HCT116 (cell line): ENCODE measurements around the gene ARHGEF10L. TPM values are rescaled to one million over a fixed set of nuclear protein-coding genes. Genes with fewer than 3 reads are reported as not detected.
A peak's percentile ranks its signal among the peaks of the same experiment; 100 is the strongest.

Experiments used
- ATAC-seq: fragments of 200-7000 bp; cut with Tn5 transposase; 2 replicates; pipeline ENCODE4 v1.9.1; 2020; ENCODE audit warnings: mild to moderate bottlenecking, moderate library complexity
- BruUV-seq: library from RNA; stranded (reverse); fragments of 400-500 nt; replicated peaks from 2 replicates; lab custom pipeline; 2021; lab: Mats Ljungman, UMichigan
- CTCF ChIA-PET: fragments of 300-600 bp; sonication (Branson Sonifier 250); formaldehyde crosslinking; loops from one replicate; lab custom pipeline; 2021; ENCODE audit warnings: antibody characterized with exemption; lab: Charles Lee
- POLR2A ChIA-PET: fragments of 300-600, 350-600 bp; sonication (Branson Sonifier 250); formaldehyde crosslinking; loops from one replicate; lab custom pipeline; 2021; ENCODE audit warnings: antibody characterized with exemption; lab: Charles Lee
- RAD21 ChIA-PET, 2 experiments: fragments of 300-600 bp; sonication (Branson Sonifier 250); formaldehyde crosslinking; loops; one replicate each; lab custom pipeline; 2023; ENCODE audit warnings: low total read pairs in 2 of 2; ENCODE audit not compliant: uncharacterized antibody in 2 of 2, unreplicated experiment in 2 of 2, low non-redundant PET in 1 of 2; lab: Charles Lee
- DNase-seq: peaks from one replicate; pipeline ENCODE4 v3.0.0-alpha.2; 2010; ENCODE audit warnings: low read depth, low spot score
- H2AFZ ChIP-seq: fragments of 200-600 bp; shearing (Covaris generic), sonication (generic); 2 replicates; pipeline ENCODE4 v1.6.1; 2017; ENCODE audit warnings: low read depth, mixed run types, mixed read lengths, antibody characterized with exemption, low read length; ENCODE audit not compliant: poor library complexity, severe bottlenecking
- H3K27ac ChIP-seq: 2 replicates; pipeline ENCODE4 v1.5.1; 2012; ENCODE audit warnings: low read depth, low read length
- H3K27me3 ChIP-seq: fragments of 200-600 bp; sonication (generic); 2 replicates; pipeline ENCODE4 v1.6.1; 2016; ENCODE audit warnings: mixed run types, low read length, mixed read lengths; ENCODE audit not compliant: insufficient read depth
- H3K36me3 ChIP-seq, 2 experiments: fragments of 200-500 bp in 1 of 2; fragments of 200-600 bp in 1 of 2; sonication (Bioruptor generic) in 1 of 2; sonication (generic) in 1 of 2; 2 replicates each; pipeline versions ENCODE4 v1.5.1 to v1.6.1; 2014 to 2016; ENCODE audit warnings: low read length in 2 of 2, inconsistent platforms in 1 of 2, mixed read lengths in 1 of 2, mixed run types in 1 of 2; ENCODE audit not compliant: insufficient read depth in 2 of 2, control insufficient read depth in 1 of 2
- H3K4me1 ChIP-seq, 2 experiments: fragments of 200-600 bp in 1 of 2; sonication (generic) in 1 of 2; 2 replicates each; pipeline versions ENCODE4 v1.5.1 to v1.6.1; 2012 to 2017; ENCODE audit warnings: low read length in 2 of 2, inconsistent platforms in 1 of 2, mild to moderate bottlenecking in 1 of 2, mixed read lengths in 1 of 2, mixed run types in 1 of 2, moderate library complexity in 1 of 2; ENCODE audit not compliant: insufficient read depth in 2 of 2, control insufficient read depth in 1 of 2
- H3K4me2 ChIP-seq: fragments of 200-600 bp; sonication (generic); 2 replicates; pipeline ENCODE4 v1.6.1; 2017; ENCODE audit warnings: mixed run types, low read length, mixed read lengths
- H3K4me3 ChIP-seq, 2 experiments: fragments of 200-600 bp in 1 of 2; sonication (generic) in 1 of 2; replicated peaks in 1 of 2; 2 replicates each; pipeline ENCODE4 v1.5.1; 2011 to 2016; ENCODE audit warnings: low read length in 2 of 2, control low read depth in 1 of 2, low read depth in 1 of 2, mild to moderate bottlenecking in 1 of 2, mixed read lengths in 1 of 2, mixed run types in 1 of 2
- H3K79me2 ChIP-seq: fragments of 200-600 bp; sonication (generic); 2 replicates; pipeline ENCODE4 v1.6.1; 2017; ENCODE audit warnings: mild to moderate bottlenecking, mixed run types, low read length, moderate library complexity, mixed read lengths; ENCODE audit not compliant: insufficient read depth
- H3K9ac ChIP-seq: fragments of 200-600 bp; sonication (generic); 2 replicates; pipeline ENCODE4 v1.6.1; 2016; ENCODE audit warnings: low read length, mixed read lengths
- H3K9me2 ChIP-seq: fragments of 200-600 bp; sonication (generic), shearing (Covaris generic); 2 replicates; pipeline ENCODE4 v1.6.1; 2017; ENCODE audit warnings: mixed run types, mild to moderate bottlenecking, moderate library complexity; ENCODE audit not compliant: insufficient read depth
- H3K9me3 ChIP-seq, 2 experiments: fragments of 200-500 bp in 1 of 2; fragments of 200-600 bp in 1 of 2; sonication (Bioruptor generic) in 1 of 2; sonication (generic) in 1 of 2; 2 replicates each; pipeline ENCODE4 v1.6.1; 2014 to 2017; ENCODE audit warnings: low read length in 2 of 2, mixed read lengths in 2 of 2, inconsistent platforms in 1 of 2, low read depth in 1 of 2, mild to moderate bottlenecking in 1 of 2, mixed run types in 1 of 2, moderate library complexity in 1 of 2; ENCODE audit not compliant: control insufficient read depth in 1 of 2, insufficient read depth in 1 of 2
- H4K20me1 ChIP-seq: fragments of 200-600 bp; sonication (generic), shearing (Covaris generic); 2 replicates; pipeline ENCODE4 v1.6.1; 2017; ENCODE audit warnings: mixed run types, mild to moderate bottlenecking, moderate library complexity; ENCODE audit not compliant: insufficient read depth
- CBX3 ChIP-seq: IDR thresholded peaks from 2 replicates; pipeline ENCODE4 v1.6.1; 2012; ENCODE audit warnings: low read depth
- CTCF ChIP-seq, 3 experiments: fragments of 200-600 bp in 1 of 3; sonication (generic) in 1 of 3; IDR thresholded peaks in 2 of 3; conservative IDR thresholded peaks in 1 of 3; 2 replicates each; pipeline ENCODE4 v1.5.1; 2012 to 2017; ENCODE audit warnings: low read depth in 2 of 3, low read length in 2 of 3, antibody characterized with exemption in 1 of 3, borderline replicate concordance in 1 of 3, control low read depth in 1 of 3, mild to moderate bottlenecking in 1 of 3, mixed read lengths in 1 of 3, mixed run types in 1 of 3, moderate library complexity in 1 of 3; ENCODE audit not compliant: insufficient read depth in 1 of 3
- EGR1 ChIP-seq: IDR thresholded peaks from 2 replicates; pipeline ENCODE4 v1.6.1; 2012; ENCODE audit warnings: low read depth
- EZH2 ChIP-seq: fragments of 200-600 bp; sonication (generic); IDR thresholded peaks from 2 replicates; pipeline ENCODE4 v1.6.1; 2017; ENCODE audit warnings: antibody characterized with exemption, mixed run types
- EZH2phosphoT487 ChIP-seq: fragments of 200-600 bp; IDR thresholded peaks from 2 replicates; pipeline ENCODE4 v1.6.1; 2018; ENCODE audit warnings: antibody characterized with exemption, borderline replicate concordance
- JUND ChIP-seq: IDR thresholded peaks from 2 replicates; pipeline ENCODE4 v1.6.1; 2012
- POLR2A ChIP-seq: IDR thresholded peaks from 2 replicates; pipeline ENCODE4 v1.7.0; 2011; ENCODE audit warnings: borderline replicate concordance; ENCODE audit not compliant: insufficient read depth, insufficient read length; ENCODE audit errors: extremely low read depth
- POLR2AphosphoS5 ChIP-seq: IDR thresholded peaks from 2 replicates; pipeline ENCODE4 v1.6.1; 2011; ENCODE audit warnings: mild to moderate bottlenecking, low read depth, low read length, moderate library complexity
- YY1 ChIP-seq: IDR thresholded peaks from 2 replicates; pipeline ENCODE4 v1.6.1; 2011; ENCODE audit warnings: low read length, low read depth, moderate library complexity, mild to moderate bottlenecking; ENCODE audit not compliant: insufficient replicate concordance; ENCODE audit errors: extremely low read depth
- ZBTB33 ChIP-seq: IDR thresholded peaks from 2 replicates; pipeline ENCODE4 v1.6.1; 2011; ENCODE audit warnings: mild to moderate bottlenecking, low read length, moderate library complexity; ENCODE audit not compliant: insufficient replicate concordance; ENCODE audit errors: extremely low read depth
- intact Hi-C: fragments of 100-400 bp; cut with micrococcal nuclease; formaldehyde crosslinking; loops from 2 replicates; pipeline ENCODE4 v1.10.0; 2022
- total RNA-seq: library from RNA; stranded (reverse); gene quantifications from one replicate; pipeline ENCODE4 v1.2.1, GENCODE V29; 2021; ENCODE audit not compliant: unreplicated experiment

Gene ARHGEF10L
- total RNA-seq, 1 experiment from 2014 or later, result 14.7 TPM

- peak overlapping the region; percentile 95 for H3K27ac ChIP-seq
- POLR2A ChIA-PET, result no interaction called here
- H3K4me3 ChIP-seq, result no peak overlapping the region
- peak overlapping the region; percentile 82 for H3K9ac ChIP-seq
- H3K4me1 ChIP-seq, result peaks cover 43 to 55% of the 10 kb centered on the region in 2 experiments
- intact Hi-C loops, result no loop called here
- peak overlapping the region; percentile 76 for H3K4me2 ChIP-seq
- BruUV-seq, result no TSS peak
- H3K36me3 ChIP-seq, result no peaks in the 10 kb centered on the region
- ATAC-seq, result no peak
- TF ChIP-seq EGR1, result no peak
- TF ChIP-seq, all 23 proteins: peak for 0
- Histone ChIP-seq H3K9me3 (no peaks in the 10 kb centered on the region), H4K20me1 (no peaks in the 10 kb centered on the region), H3K9me2 (no peaks in the 10 kb centered on the region), H3K79me2 (peaks cover 19% of the 10 kb centered on the region; the same call in 1 of the 2 replicates), H2AFZ (no peak overlapping the region), H3K27me3 (no peaks in the 10 kb centered on the region)
- CTCF ChIA-PET, result interaction anchor here (1.5 to 2.1 kb wide), 2 partner anchors 39 to 61 kb away, joined by 5 to 8 read pairs; no protein-coding TSS in a partner anchor
- no peak for DNase-seq
- RAD21 ChIA-PET, result interaction anchor here in 1 of 2 experiments (1.6 kb wide), 1 partner anchor 39 kb away, joined by 5 read pairs; no protein-coding TSS in a partner anchor
Observed at GRCh38 chr1:17568014-17568900, 28.8 kb downstream of the ARHGEF10L start.

- POLR2A ChIA-PET, result interaction anchor here (0.6 to 1.5 kb wide), 2 partner anchors 13 to 16 kb away, joined by 3 to 4 read pairs; no protein-coding TSS in a partner anchor
- Histone ChIP-seq H3K9me3 (no peaks in the 10 kb centered on the region), H3K27me3 (no peaks in the 10 kb centered on the region), H3K79me2 (peaks cover 19% of the 10 kb centered on the region; the same call in 1 of the 2 replicates), H3K36me3 (no peaks in the 10 kb centered on the region), H2AFZ (no peak overlapping the region), H3K9ac (peak overlapping the region; percentile 82), H3K4me2 (peak overlapping the region; percentile 76), H3K27ac (peak overlapping the region; percentile 95), H4K20me1 (no peaks in the 10 kb centered on the region), H3K9me2 (no peaks in the 10 kb centered on the region), H3K4me3 (peak overlapping the region in 1 of 2 experiments; percentile 48), H3K4me1 (peaks cover 47 to 67% of the 10 kb centered on the region in 2 experiments)
- RAD21 ChIA-PET, result interaction anchor here (0.7 to 1.6 kb wide), 4 partner anchors 15 to 62 kb away, joined by 3 to 8 read pairs (median 4); no protein-coding TSS in a partner anchor
- ATAC-seq, result peak; percentile 76
- intact Hi-C loops, result loop anchor here (1.0 kb wide), 1 partner anchor 49 kb away; no protein-coding TSS in a partner anchor
- CTCF ChIA-PET, result interaction anchor here (1.1 to 2.1 kb wide), 4 partner anchors 9 to 75 kb away, joined by 3 to 8 read pairs (median 4); no protein-coding TSS in a partner anchor
- DNase-seq, result peak; percentile 58
- BruUV-seq, result no TSS peak
- TF ChIP-seq EZH2 (no peak), ZBTB33 (no peak), YY1 (no peak), CTCF (IDR thresholded peaks at IDR 0.05 in 2 of 3, conservative IDR thresholded peaks at IDR 0.05 in 1 of 3; ENCODE audit: borderline replicate concordance in 1 of 3, insufficient read depth in 1 of 3, low read depth in 2 of 3, low read length in 2 of 3) (no peak), EGR1 (no peak), CBX3 (peak; percentile 81), JUND (peak; percentile 84), EZH2phosphoT487 (no peak), POLR2A (no peak), POLR2AphosphoS5 (peak; percentile 50)
Observed at GRCh38 chr1:17569200-17570139, 30.0 kb downstream of the ARHGEF10L start.
